HepG2 (cell line): ENCODE data around the gene CLDN18. TPM values are rescaled to one million over a fixed set of nuclear protein-coding genes. Genes with fewer than 3 reads are reported as not detected.

ENCODE experiments used
- CHD2 ChIP-seq: IDR thresholded peaks from 2 replicates; pipeline ENCODE4 v1.6.1; 2011; ENCODE audit warnings: low read depth, low read length, improper control_type of control experiment
- ELF1 ChIP-seq: sonication (generic); formaldehyde crosslinking; IDR thresholded peaks from 2 replicates; pipeline ENCODE4 v1.4.0; 2020; ENCODE audit warnings: missing genetic modification reagents
- JUNB ChIP-seq: sonication (generic); formaldehyde crosslinking; IDR thresholded peaks from 2 replicates; pipeline ENCODE4 v1.8.0; 2022; ENCODE audit warnings: missing genetic modification reagents, mild to moderate bottlenecking, borderline replicate concordance
- TFDP1 ChIP-seq: IDR thresholded peaks from 2 replicates; pipeline ENCODE4 v1.6.1; 2016; ENCODE audit warnings: missing compliant biosample characterization, missing genetic modification reagents, borderline replicate concordance
- ZNF230 ChIP-seq: sonication (generic); formaldehyde crosslinking; IDR thresholded peaks from 2 replicates; pipeline ENCODE4 v1.4.0; 2020; ENCODE audit warnings: mild to moderate bottlenecking, missing genetic modification reagents
- ZNF235 ChIP-seq: sonication (generic); formaldehyde crosslinking; IDR thresholded peaks from 2 replicates; pipeline ENCODE4 v1.8.1; 2023; ENCODE audit warnings: mild to moderate bottlenecking, missing genetic modification reagents, borderline replicate concordance
- ZNF282 ChIP-seq: fragments of 450-650 bp; IDR thresholded peaks from 2 replicates; pipeline ENCODE4 v1.6.1; 2018; ENCODE audit not compliant: partially characterized antibody
- ZNF335 ChIP-seq: sonication (generic); formaldehyde crosslinking; IDR thresholded peaks from 2 replicates; pipeline ENCODE4 v1.4.0; 2020; ENCODE audit warnings: missing genetic modification reagents
- ZNF34 ChIP-seq: sonication (generic); formaldehyde crosslinking; IDR thresholded peaks from 2 replicates; pipeline ENCODE4 v1.4.0; 2020; ENCODE audit warnings: mild to moderate bottlenecking, missing genetic modification reagents, borderline replicate concordance
- polyA plus RNA-seq, 8 experiments: library from polyadenylated mRNA; depleted of rRNA in 3 of 8; stranded (reverse) in 7 of 8; unstranded in 1 of 8; fragments of >200 nt; fragmentation: Illumina TruSeq in 4 of 8; extraction: Trizol in 4 of 8; gene quantifications; 2 replicates each; pipeline versions ENCODE4 v1.2.1 to v1.2.3, GENCODE V29; 2011 to 2016; ENCODE audit warnings: low read depth in 4 of 8, missing spikeins in 1 of 8, mixed read lengths in 1 of 8; ENCODE audit not compliant: insufficient read depth in 1 of 8
- total RNA-seq, 5 experiments: library from RNA; depleted of rRNA; stranded (reverse); fragments of >200 nt; fragmentation: Illumina TruSeq; extraction: Trizol; gene quantifications; 2 replicates each; pipeline ENCODE4 v1.2.3, GENCODE V29; 2016; ENCODE audit warnings: low read depth in 1 of 5
- TF ChIP-seq, protein P1 (sequence below): sonication (generic); formaldehyde crosslinking; IDR thresholded peaks from 2 replicates; pipeline ENCODE4 v1.5.1; 2020; ENCODE audit warnings: missing genetic modification reagents, mild to moderate bottlenecking, borderline replicate concordance
- TF ChIP-seq, protein P2 (sequence below): sonication (generic); formaldehyde crosslinking; IDR thresholded peaks from 2 replicates; pipeline ENCODE4 v1.4.0; 2020; ENCODE audit warnings: mild to moderate bottlenecking, missing genetic modification reagents
- TF ChIP-seq, protein P3 (sequence below): sonication (generic); formaldehyde crosslinking; IDR thresholded peaks from 2 replicates; pipeline ENCODE4 v1.4.0; 2020; ENCODE audit warnings: mild to moderate bottlenecking, missing genetic modification reagents, borderline replicate concordance
- TF ChIP-seq, protein P4 (sequence below): sonication (generic); formaldehyde crosslinking; IDR thresholded peaks from 2 replicates; pipeline ENCODE4 v1.9.0; 2021; ENCODE audit warnings: missing genetic modification reagents, borderline replicate concordance
- TF ChIP-seq, protein P5 (sequence below): sonication (generic); IDR thresholded peaks from 2 replicates; pipeline ENCODE4 v1.6.1; 2016; ENCODE audit warnings: low read depth, borderline replicate concordance

The CLDN18 gene
- total and polyA plus RNA-seq, 2 of the 13 experiments (the other 11 are each of a cell fraction or from before 2014, with no cell fraction given), result not detected

DNA sequence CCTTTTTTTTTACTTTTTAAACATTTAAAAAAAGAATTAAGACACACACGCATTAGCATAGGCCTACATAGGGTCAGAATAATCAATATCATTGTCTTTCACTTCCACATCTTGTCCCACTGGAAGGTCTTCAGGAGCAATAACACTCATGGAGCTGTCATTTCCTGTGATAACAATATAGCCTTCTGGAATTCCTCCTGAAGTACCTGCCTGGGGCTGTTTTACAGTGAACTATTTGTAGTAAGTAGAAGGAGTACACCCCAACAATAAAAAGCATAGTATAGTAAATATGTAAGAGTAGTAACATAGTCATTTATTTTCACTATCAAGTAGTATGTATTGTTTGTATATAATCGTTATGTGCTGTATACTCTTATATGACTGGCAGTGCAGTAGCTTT is 19.5 kb upstream of the CLDN18 start (continued):
- TF ChIP-seq, protein P1, sequence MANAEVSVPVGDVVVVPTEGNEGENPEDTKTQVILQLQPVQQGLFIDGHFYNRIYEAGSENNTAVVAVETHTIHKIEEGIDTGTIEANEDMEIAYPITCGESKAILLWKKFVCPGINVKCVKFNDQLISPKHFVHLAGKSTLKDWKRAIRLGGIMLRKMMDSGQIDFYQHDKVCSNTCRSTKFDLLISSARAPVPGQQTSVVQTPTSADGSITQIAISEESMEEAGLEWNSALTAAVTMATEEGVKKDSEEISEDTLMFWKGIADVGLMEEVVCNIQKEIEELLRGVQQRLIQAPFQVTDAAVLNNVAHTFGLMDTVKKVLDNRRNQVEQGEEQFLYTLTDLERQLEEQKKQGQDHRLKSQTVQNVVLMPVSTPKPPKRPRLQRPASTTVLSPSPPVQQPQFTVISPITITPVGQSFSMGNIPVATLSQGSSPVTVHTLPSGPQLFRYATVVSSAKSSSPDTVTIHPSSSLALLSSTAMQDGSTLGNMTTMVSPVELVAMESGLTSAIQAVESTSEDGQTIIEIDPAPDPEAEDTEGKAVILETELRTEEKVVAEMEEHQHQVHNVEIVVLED, result no peak
- TF ChIP-seq, protein P2, sequence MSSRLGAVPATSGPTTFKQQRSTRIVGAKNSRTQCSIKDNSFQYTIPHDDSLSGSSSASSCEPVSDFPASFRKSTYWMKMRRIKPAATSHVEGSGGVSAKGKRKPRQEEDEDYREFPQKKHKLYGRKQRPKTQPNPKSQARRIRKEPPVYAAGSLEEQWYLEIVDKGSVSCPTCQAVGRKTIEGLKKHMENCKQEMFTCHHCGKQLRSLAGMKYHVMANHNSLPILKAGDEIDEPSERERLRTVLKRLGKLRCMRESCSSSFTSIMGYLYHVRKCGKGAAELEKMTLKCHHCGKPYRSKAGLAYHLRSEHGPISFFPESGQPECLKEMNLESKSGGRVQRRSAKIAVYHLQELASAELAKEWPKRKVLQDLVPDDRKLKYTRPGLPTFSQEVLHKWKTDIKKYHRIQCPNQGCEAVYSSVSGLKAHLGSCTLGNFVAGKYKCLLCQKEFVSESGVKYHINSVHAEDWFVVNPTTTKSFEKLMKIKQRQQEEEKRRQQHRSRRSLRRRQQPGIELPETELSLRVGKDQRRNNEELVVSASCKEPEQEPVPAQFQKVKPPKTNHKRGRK (CRISPR knock-in tag), result no peak
- TF ChIP-seq ELF1 (CRISPR knock-in tag) (no peak), TFDP1 (CRISPR knock-in tag) (no peak), ZNF335 (CRISPR knock-in tag) (no peak), JUNB (no peak), ZNF235 (no peak), ZNF230 (CRISPR knock-in tag) (no peak), ZNF282 (no peak), ZNF34 (no peak), CHD2 (no peak)
- TF ChIP-seq, protein P3, sequence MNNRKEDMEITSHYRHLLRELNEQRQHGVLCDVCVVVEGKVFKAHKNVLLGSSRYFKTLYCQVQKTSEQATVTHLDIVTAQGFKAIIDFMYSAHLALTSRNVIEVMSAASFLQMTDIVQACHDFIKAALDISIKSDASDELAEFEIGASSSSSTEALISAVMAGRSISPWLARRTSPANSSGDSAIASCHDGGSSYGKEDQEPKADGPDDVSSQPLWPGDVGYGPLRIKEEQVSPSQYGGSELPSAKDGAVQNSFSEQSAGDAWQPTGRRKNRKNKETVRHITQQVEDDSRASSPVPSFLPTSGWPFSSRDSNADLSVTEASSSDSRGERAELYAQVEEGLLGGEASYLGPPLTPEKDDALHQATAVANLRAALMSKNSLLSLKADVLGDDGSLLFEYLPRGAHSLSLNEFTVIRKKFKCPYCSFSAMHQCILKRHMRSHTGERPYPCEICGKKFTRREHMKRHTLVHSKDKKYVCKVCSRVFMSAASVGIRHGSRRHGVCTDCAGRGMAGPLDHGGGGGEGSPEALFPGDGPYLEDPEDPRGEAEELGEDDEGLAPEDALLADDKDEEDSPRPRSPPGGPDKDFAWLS, result no peak
- TF ChIP-seq, protein P4, sequence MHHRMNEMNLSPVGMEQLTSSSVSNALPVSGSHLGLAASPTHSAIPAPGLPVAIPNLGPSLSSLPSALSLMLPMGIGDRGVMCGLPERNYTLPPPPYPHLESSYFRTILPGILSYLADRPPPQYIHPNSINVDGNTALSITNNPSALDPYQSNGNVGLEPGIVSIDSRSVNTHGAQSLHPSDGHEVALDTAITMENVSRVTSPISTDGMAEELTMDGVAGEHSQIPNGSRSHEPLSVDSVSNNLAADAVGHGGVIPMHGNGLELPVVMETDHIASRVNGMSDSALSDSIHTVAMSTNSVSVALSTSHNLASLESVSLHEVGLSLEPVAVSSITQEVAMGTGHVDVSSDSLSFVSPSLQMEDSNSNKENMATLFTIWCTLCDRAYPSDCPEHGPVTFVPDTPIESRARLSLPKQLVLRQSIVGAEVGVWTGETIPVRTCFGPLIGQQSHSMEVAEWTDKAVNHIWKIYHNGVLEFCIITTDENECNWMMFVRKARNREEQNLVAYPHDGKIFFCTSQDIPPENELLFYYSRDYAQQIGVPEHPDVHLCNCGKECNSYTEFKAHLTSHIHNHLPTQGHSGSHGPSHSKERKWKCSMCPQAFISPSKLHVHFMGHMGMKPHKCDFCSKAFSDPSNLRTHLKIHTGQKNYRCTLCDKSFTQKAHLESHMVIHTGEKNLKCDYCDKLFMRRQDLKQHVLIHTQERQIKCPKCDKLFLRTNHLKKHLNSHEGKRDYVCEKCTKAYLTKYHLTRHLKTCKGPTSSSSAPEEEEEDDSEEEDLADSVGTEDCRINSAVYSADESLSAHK, result no peak
- TF ChIP-seq, protein P5, sequence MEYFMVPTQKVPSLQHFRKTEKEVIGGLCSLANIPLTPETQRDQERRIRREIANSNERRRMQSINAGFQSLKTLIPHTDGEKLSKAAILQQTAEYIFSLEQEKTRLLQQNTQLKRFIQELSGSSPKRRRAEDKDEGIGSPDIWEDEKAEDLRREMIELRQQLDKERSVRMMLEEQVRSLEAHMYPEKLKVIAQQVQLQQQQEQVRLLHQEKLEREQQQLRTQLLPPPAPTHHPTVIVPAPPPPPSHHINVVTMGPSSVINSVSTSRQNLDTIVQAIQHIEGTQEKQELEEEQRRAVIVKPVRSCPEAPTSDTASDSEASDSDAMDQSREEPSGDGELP, result no peak
